HepG2 (cell line): ENCODE measurements around the gene GDF15. TPM values are rescaled to one million over a fixed set of nuclear protein-coding genes. Genes with fewer than 3 reads are reported as not detected.

Experiments
- HDAC6 ChIP-seq: fragments of 200-600 bp; sonication (generic); IDR thresholded peaks from 2 replicates; pipeline ENCODE4 v1.7.0; 2017; ENCODE audit warnings: mild to moderate bottlenecking, antibody characterized with exemption, low read length, low read depth
- HNRNPK ChIP-seq: fragments of 200-400 bp; formaldehyde crosslinking; IDR thresholded peaks from 2 replicates; pipeline ENCODE4 v1.6.1; 2018; ENCODE audit warnings: low read length, low read depth, moderate library complexity, mild to moderate bottlenecking; ENCODE audit not compliant: poor library complexity, severe bottlenecking
- NCOR1 ChIP-seq: fragments of 200-600 bp; sonication (generic); IDR thresholded peaks from 2 replicates; pipeline ENCODE4 v1.7.0; 2017; ENCODE audit warnings: antibody characterized with exemption, low read length, borderline replicate concordance
- POLR2G ChIP-seq: fragments of 200-400 bp; formaldehyde crosslinking; IDR thresholded peaks from 2 replicates; pipeline ENCODE4 v1.6.1; 2018; ENCODE audit warnings: mild to moderate bottlenecking, low read depth, low read length, moderate library complexity
- RBM22 ChIP-seq: fragments of 200-400 bp; formaldehyde crosslinking; optimal IDR thresholded peaks from 2 replicates; pipeline ENCODE3; 2017; ENCODE audit warnings: mild to moderate bottlenecking, low read length, moderate library complexity
- RXRB ChIP-seq: IDR thresholded peaks from 2 replicates; pipeline ENCODE4 v1.6.1; 2016; ENCODE audit warnings: borderline replicate concordance, missing genetic modification reagents, missing compliant biosample characterization
- SIN3B ChIP-seq: fragments of 150-350 bp; IDR thresholded peaks from 2 replicates; pipeline ENCODE4 v1.6.1; 2014; ENCODE audit warnings: low read length
- SMYD3 ChIP-seq: sonication (generic); formaldehyde crosslinking; IDR thresholded peaks from 2 replicates; pipeline ENCODE4 v1.8.1; 2023; ENCODE audit warnings: mild to moderate bottlenecking, missing genetic modification reagents
- SRSF1 ChIP-seq: fragments of 200-400 bp; formaldehyde crosslinking; optimal IDR thresholded peaks from 2 replicates; pipeline ENCODE3; 2017; ENCODE audit warnings: mild to moderate bottlenecking, low read depth, low read length, moderate library complexity
- ZFP36L1 ChIP-seq: sonication (generic); formaldehyde crosslinking; IDR thresholded peaks from 2 replicates; pipeline ENCODE4 v1.8.0; 2022; ENCODE audit warnings: mild to moderate bottlenecking, missing genetic modification reagents, moderate library complexity
- ZFP62 ChIP-seq: sonication (generic); formaldehyde crosslinking; IDR thresholded peaks from 2 replicates; pipeline ENCODE4 v1.4.0; 2020; ENCODE audit warnings: missing genetic modification reagents
- ZNF207 ChIP-seq: fragments of 450-650 bp; IDR thresholded peaks from 2 replicates; pipeline ENCODE4 v1.6.1; 2016; ENCODE audit warnings: antibody characterized with exemption, borderline replicate concordance
- ZNF24 ChIP-seq: fragments of 450-650 bp; IDR thresholded peaks from 2 replicates; pipeline ENCODE4 v1.6.1; 2017; ENCODE audit warnings: antibody characterized with exemption, mild to moderate bottlenecking
- ZNF687 ChIP-seq: sonication (generic); formaldehyde crosslinking; IDR thresholded peaks from 2 replicates; pipeline ENCODE4 v1.5.1; 2020; ENCODE audit warnings: mild to moderate bottlenecking, missing genetic modification reagents, moderate library complexity
- polyA plus RNA-seq, 8 experiments: library from polyadenylated mRNA; depleted of rRNA in 3 of 8; stranded (reverse) in 7 of 8; unstranded in 1 of 8; fragments of >200 nt; fragmentation: Illumina TruSeq in 4 of 8; extraction: Trizol in 4 of 8; gene quantifications; 2 replicates each; pipeline versions ENCODE4 v1.2.1 to v1.2.3, GENCODE V29; 2011 to 2016; ENCODE audit warnings: low read depth in 4 of 8, missing spikeins in 1 of 8, mixed read lengths in 1 of 8; ENCODE audit not compliant: insufficient read depth in 1 of 8
- total RNA-seq, 5 experiments: library from RNA; depleted of rRNA; stranded (reverse); fragments of >200 nt; fragmentation: Illumina TruSeq; extraction: Trizol; gene quantifications; 2 replicates each; pipeline ENCODE4 v1.2.3, GENCODE V29; 2016; ENCODE audit warnings: low read depth in 1 of 5
- TF ChIP-seq, protein P1 (sequence below): sonication (generic); formaldehyde crosslinking; IDR thresholded peaks from 2 replicates; pipeline ENCODE4 v1.4.0; 2020; ENCODE audit warnings: mild to moderate bottlenecking, missing genetic modification reagents
- TF ChIP-seq, protein P2 (sequence below): IDR thresholded peaks from 2 replicates; pipeline ENCODE4 v1.6.1; 2012; ENCODE audit warnings: low read depth, low read length, improper control_type of control experiment
- TF ChIP-seq, protein P3 (sequence below): sonication (generic); formaldehyde crosslinking; IDR thresholded peaks from 2 replicates; pipeline ENCODE4 v1.4.0; 2020; ENCODE audit warnings: missing genetic modification reagents

The GDF15 gene
- total and polyA plus RNA-seq, 2 of the 13 experiments (the other 11 are each of a cell fraction or from before 2014, with no cell fraction given), result 146 to 422 TPM

- TF ChIP-seq RXRB (CRISPR knock-in tag), result 0 out of 2 replicates have a peak, but pooled peaks have one; percentile 15
- no peak for TF ChIP-seq NCOR1
- no peak for TF ChIP-seq ZFP62 (CRISPR knock-in tag)
- TF ChIP-seq HNRNPK, result no peak
- 0 out of 2 replicates have a peak, but pooled peaks have one; percentile 29 for TF ChIP-seq ZNF687
- TF ChIP-seq ZFP36L1 (CRISPR knock-in tag), result 0 out of 2 replicates have a peak, but pooled peaks have one; percentile 46
- TF ChIP-seq SIN3B, result no peak
- TF ChIP-seq SMYD3 (CRISPR knock-in tag), result 0 out of 2 replicates have a peak, but pooled peaks have one; percentile 42
- peak; percentile 4 for TF ChIP-seq SRSF1
- peak; percentile 36 for TF ChIP-seq RBM22
- TF ChIP-seq HDAC6, result no peak
- TF ChIP-seq, protein P1, sequence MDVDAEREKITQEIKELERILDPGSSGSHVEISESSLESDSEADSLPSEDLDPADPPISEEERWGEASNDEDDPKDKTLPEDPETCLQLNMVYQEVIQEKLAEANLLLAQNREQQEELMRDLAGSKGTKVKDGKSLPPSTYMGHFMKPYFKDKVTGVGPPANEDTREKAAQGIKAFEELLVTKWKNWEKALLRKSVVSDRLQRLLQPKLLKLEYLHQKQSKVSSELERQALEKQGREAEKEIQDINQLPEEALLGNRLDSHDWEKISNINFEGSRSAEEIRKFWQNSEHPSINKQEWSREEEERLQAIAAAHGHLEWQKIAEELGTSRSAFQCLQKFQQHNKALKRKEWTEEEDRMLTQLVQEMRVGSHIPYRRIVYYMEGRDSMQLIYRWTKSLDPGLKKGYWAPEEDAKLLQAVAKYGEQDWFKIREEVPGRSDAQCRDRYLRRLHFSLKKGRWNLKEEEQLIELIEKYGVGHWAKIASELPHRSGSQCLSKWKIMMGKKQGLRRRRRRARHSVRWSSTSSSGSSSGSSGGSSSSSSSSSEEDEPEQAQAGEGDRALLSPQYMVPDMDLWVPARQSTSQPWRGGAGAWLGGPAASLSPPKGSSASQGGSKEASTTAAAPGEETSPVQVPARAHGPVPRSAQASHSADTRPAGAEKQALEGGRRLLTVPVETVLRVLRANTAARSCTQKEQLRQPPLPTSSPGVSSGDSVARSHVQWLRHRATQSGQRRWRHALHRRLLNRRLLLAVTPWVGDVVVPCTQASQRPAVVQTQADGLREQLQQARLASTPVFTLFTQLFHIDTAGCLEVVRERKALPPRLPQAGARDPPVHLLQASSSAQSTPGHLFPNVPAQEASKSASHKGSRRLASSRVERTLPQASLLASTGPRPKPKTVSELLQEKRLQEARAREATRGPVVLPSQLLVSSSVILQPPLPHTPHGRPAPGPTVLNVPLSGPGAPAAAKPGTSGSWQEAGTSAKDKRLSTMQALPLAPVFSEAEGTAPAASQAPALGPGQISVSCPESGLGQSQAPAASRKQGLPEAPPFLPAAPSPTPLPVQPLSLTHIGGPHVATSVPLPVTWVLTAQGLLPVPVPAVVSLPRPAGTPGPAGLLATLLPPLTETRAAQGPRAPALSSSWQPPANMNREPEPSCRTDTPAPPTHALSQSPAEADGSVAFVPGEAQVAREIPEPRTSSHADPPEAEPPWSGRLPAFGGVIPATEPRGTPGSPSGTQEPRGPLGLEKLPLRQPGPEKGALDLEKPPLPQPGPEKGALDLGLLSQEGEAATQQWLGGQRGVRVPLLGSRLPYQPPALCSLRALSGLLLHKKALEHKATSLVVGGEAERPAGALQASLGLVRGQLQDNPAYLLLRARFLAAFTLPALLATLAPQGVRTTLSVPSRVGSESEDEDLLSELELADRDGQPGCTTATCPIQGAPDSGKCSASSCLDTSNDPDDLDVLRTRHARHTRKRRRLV (CRISPR knock-in tag), result peak; percentile 54; the same call in 1 of the 2 replicates
- peak; percentile 78 for TF ChIP-seq POLR2G
- TF ChIP-seq ZNF207, result no peak
- TF ChIP-seq, protein P2, sequence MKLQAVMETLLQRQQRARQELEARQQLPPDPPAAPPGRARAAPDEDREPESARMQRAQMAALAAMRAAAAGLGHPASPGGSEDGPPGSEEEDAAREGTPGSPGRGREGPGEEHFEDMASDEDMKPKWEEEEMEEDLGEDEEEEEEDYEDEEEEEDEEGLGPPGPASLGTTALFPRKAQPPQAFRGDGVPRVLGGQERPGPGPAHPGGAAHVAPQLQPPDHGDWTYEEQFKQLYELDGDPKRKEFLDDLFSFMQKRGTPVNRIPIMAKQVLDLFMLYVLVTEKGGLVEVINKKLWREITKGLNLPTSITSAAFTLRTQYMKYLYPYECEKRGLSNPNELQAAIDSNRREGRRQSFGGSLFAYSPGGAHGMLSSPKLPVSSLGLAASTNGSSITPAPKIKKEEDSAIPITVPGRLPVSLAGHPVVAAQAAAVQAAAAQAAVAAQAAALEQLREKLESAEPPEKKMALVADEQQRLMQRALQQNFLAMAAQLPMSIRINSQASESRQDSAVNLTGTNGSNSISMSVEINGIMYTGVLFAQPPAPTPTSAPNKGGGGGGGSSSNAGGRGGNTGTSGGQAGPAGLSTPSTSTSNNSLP, result no peak
- TF ChIP-seq ZNF24, result no peak
- TF ChIP-seq, protein P3, sequence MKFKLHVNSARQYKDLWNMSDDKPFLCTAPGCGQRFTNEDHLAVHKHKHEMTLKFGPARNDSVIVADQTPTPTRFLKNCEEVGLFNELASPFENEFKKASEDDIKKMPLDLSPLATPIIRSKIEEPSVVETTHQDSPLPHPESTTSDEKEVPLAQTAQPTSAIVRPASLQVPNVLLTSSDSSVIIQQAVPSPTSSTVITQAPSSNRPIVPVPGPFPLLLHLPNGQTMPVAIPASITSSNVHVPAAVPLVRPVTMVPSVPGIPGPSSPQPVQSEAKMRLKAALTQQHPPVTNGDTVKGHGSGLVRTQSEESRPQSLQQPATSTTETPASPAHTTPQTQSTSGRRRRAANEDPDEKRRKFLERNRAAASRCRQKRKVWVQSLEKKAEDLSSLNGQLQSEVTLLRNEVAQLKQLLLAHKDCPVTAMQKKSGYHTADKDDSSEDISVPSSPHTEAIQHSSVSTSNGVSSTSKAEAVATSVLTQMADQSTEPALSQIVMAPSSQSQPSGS (CRISPR knock-in tag), result no peak
Observed at GRCh38 chr19:18386543-18387271, 749 bp downstream of the GDF15 start (continued).
